ENCODE results near the gene MAP4K2.

The MAP4K2 gene

GRCh38 chr11:64804346-64805210 lies 1.6 kb upstream of the MAP4K2 start:
- H3K27ac ChIP-seq (ENCODE audit: low read depth, low read length), result no peak overlapping the region
- no peak overlapping the region for H3K9ac ChIP-seq (ENCODE audit: low read length)
- H3K36me3 ChIP-seq (ENCODE audit: insufficient read depth, low read length), result peaks cover 14% of the 10 kb centered on the region
- no peaks in the 10 kb centered on the region for H3K9me3 ChIP-seq (ENCODE audit: low read length)
- peaks cover 24% of the 10 kb centered on the region for H3K4me1 ChIP-seq (ENCODE audit: insufficient read depth, low read length)
- no peaks in the 10 kb centered on the region for H3K27me3 ChIP-seq (ENCODE audit: control insufficient read depth in 1 of 2, insufficient read depth in 2 of 2, low read length in 2 of 2)
- peak overlapping the region in 1 of 2 donors; percentile 87 for H3K4me3 ChIP-seq (ENCODE audit: low read depth in 1 of 2, low read length in 2 of 2)

- peaks cover 14% of the 10 kb centered on the region for H3K36me3 ChIP-seq (ENCODE audit: insufficient read depth, low read length)
- H3K27me3 ChIP-seq (ENCODE audit: control insufficient read depth in 1 of 2, insufficient read depth in 2 of 2, low read length in 2 of 2), result no peaks in the 10 kb centered on the region
- no peaks in the 10 kb centered on the region for H3K9me3 ChIP-seq (ENCODE audit: low read length)
- peak overlapping the region; percentile 87 for H3K4me3 ChIP-seq (ENCODE audit: low read depth in 1 of 2, low read length in 2 of 2)
- H3K27ac ChIP-seq (ENCODE audit: low read depth, low read length), result peak overlapping the region; percentile 94
- H3K4me1 ChIP-seq (ENCODE audit: insufficient read depth, low read length), result peaks cover 20% of the 10 kb centered on the region
- peak overlapping the region; percentile 79 for H3K9ac ChIP-seq (ENCODE audit: low read length)
Measured at GRCh38 chr11:64803846-64804345, 882 bp upstream of the MAP4K2 start.

GRCh38 chr11:64802370-64803157 lies 450 bp downstream of the MAP4K2 start:
- H3K4me3 ChIP-seq (ENCODE audit: low read depth in 1 of 2, low read length in 2 of 2), result peak overlapping the region; percentile 7 to 49
- no peaks in the 10 kb centered on the region for H3K27me3 ChIP-seq (ENCODE audit: control insufficient read depth in 1 of 2, insufficient read depth in 2 of 2, low read length in 2 of 2)
- peak overlapping the region; percentile 57 for H3K27ac ChIP-seq (ENCODE audit: low read depth, low read length)
- peaks cover 20% of the 10 kb centered on the region for H3K4me1 ChIP-seq (ENCODE audit: insufficient read depth, low read length)
- H3K9ac ChIP-seq (ENCODE audit: low read length), result no peak overlapping the region
- H3K9me3 ChIP-seq (ENCODE audit: low read length), result no peaks in the 10 kb centered on the region
- peaks cover 14% of the 10 kb centered on the region for H3K36me3 ChIP-seq (ENCODE audit: insufficient read depth, low read length)

GRCh38 chr11:64801561-64802369 lies 1.2 kb downstream of the MAP4K2 start:
- Histone ChIP-seq H3K9ac (ENCODE audit: low read length) (no peak overlapping the region), H3K4me1 (ENCODE audit: insufficient read depth, low read length) (peaks cover 20% of the 10 kb centered on the region), H3K4me3 (ENCODE audit: low read depth in 1 of 2, low read length in 2 of 2) (peak overlapping the region in 1 of 2 donors; percentile 7), H3K36me3 (ENCODE audit: insufficient read depth, low read length) (peaks cover 11% of the 10 kb centered on the region), H3K27ac (ENCODE audit: low read depth, low read length) (peak overlapping the region; percentile 57), H3K27me3 (ENCODE audit: control insufficient read depth in 1 of 2, insufficient read depth in 2 of 2, low read length in 2 of 2) (no peaks in the 10 kb centered on the region), H3K9me3 (ENCODE audit: low read length) (no peaks in the 10 kb centered on the region)

GRCh38 chr11:64801158-64801464 lies 1.9 kb downstream of the MAP4K2 start:
- H3K9ac ChIP-seq (ENCODE audit: low read length), result no peak overlapping the region
- peaks cover 20% of the 10 kb centered on the region for H3K4me1 ChIP-seq (ENCODE audit: insufficient read depth, low read length)
- no peaks in the 10 kb centered on the region for H3K9me3 ChIP-seq (ENCODE audit: low read length)
- H3K27ac ChIP-seq (ENCODE audit: low read depth, low read length), result peak overlapping the region; percentile 3
- H3K36me3 ChIP-seq (ENCODE audit: insufficient read depth, low read length), result peaks cover 17% of the 10 kb centered on the region
- no peaks in the 10 kb centered on the region for H3K27me3 ChIP-seq (ENCODE audit: control insufficient read depth in 1 of 2, insufficient read depth in 2 of 2, low read length in 2 of 2)
- no peak overlapping the region for H3K4me3 ChIP-seq (ENCODE audit: low read depth in 1 of 2, low read length in 2 of 2)

- peaks cover 20% of the 10 kb centered on the region for H3K4me1 ChIP-seq (ENCODE audit: insufficient read depth, low read length)
- no peaks in the 10 kb centered on the region for H3K27me3 ChIP-seq (ENCODE audit: control insufficient read depth in 1 of 2, insufficient read depth in 2 of 2, low read length in 2 of 2)
- H3K9ac ChIP-seq (ENCODE audit: low read length), result no peak overlapping the region
- no peak overlapping the region for H3K4me3 ChIP-seq (ENCODE audit: low read depth in 1 of 2, low read length in 2 of 2)
- no peak overlapping the region for H3K27ac ChIP-seq (ENCODE audit: low read depth, low read length)
- H3K9me3 ChIP-seq (ENCODE audit: low read length), result no peaks in the 10 kb centered on the region
- H3K36me3 ChIP-seq (ENCODE audit: insufficient read depth, low read length), result peaks cover 19% of the 10 kb centered on the region
Measured at GRCh38 chr11:64800303-64801157, 2.5 kb downstream of the MAP4K2 start.

- Histone ChIP-seq H3K36me3 (ENCODE audit: insufficient read depth, low read length) (peaks cover 13% of the 10 kb centered on the region), H3K9ac (ENCODE audit: low read length) (no peak overlapping the region), H3K9me3 (ENCODE audit: low read length) (no peaks in the 10 kb centered on the region), H3K27me3 (ENCODE audit: control insufficient read depth in 1 of 2, insufficient read depth in 2 of 2, low read length in 2 of 2) (no peaks in the 10 kb centered on the region), H3K4me3 (ENCODE audit: low read depth in 1 of 2, low read length in 2 of 2) (no peak overlapping the region), H3K4me1 (ENCODE audit: insufficient read depth, low read length) (peaks cover 20% of the 10 kb centered on the region), H3K27ac (ENCODE audit: low read depth, low read length) (no peak overlapping the region)
Measured at GRCh38 chr11:64799623-64800302, 3.3 kb downstream of the MAP4K2 start.

- H3K4me1 ChIP-seq (ENCODE audit: insufficient read depth, low read length), result peaks cover 18% of the 10 kb centered on the region
- H3K4me3 ChIP-seq (ENCODE audit: low read depth in 1 of 2, low read length in 2 of 2), result no peak overlapping the region
- H3K36me3 ChIP-seq (ENCODE audit: insufficient read depth, low read length), result peaks cover 9% of the 10 kb centered on the region
- H3K27me3 ChIP-seq (ENCODE audit: control insufficient read depth in 1 of 2, insufficient read depth in 2 of 2, low read length in 2 of 2), result no peaks in the 10 kb centered on the region
- H3K9ac ChIP-seq (ENCODE audit: low read length), result no peak overlapping the region
- no peak overlapping the region for H3K27ac ChIP-seq (ENCODE audit: low read depth, low read length)
- H3K9me3 ChIP-seq (ENCODE audit: low read length), result no peaks in the 10 kb centered on the region
Measured at GRCh38 chr11:64799256-64799622, 3.8 kb downstream of the MAP4K2 start.

GRCh38 chr11:64796757-64797541 lies 6.1 kb downstream of the MAP4K2 start:
- Histone ChIP-seq H3K27ac (ENCODE audit: low read depth, low read length) (no peak overlapping the region), H3K27me3 (ENCODE audit: control insufficient read depth in 1 of 2, insufficient read depth in 2 of 2, low read length in 2 of 2) (no peaks in the 10 kb centered on the region), H3K4me1 (ENCODE audit: insufficient read depth, low read length) (peaks cover 2% of the 10 kb centered on the region), H3K9me3 (ENCODE audit: low read length) (no peaks in the 10 kb centered on the region), H3K36me3 (ENCODE audit: insufficient read depth, low read length) (peaks cover 9% of the 10 kb centered on the region), H3K4me3 (ENCODE audit: low read depth in 1 of 2, low read length in 2 of 2) (no peak overlapping the region), H3K9ac (ENCODE audit: low read length) (no peak overlapping the region)

All from muscle layer of colon (tissue), 2 donors.